Stomach (tissue), 4 donors: ENCODE data around the gene NSMCE1.
"Not testable (repeated sequence)": the region's sequence is repeated elsewhere in the genome, so short reads cannot be mapped to it uniquely, and the experiment has no call there.

Experiments used
- EP300 ChIP-seq: sonication (generic); formaldehyde crosslinking; IDR thresholded peaks from one replicate; pipeline ENCODE4 v1.6.1; 2017; ENCODE audit warnings: antibody characterized with exemption
- POLR2A ChIP-seq, 4 donors: fragments of 450-650 bp; IDR thresholded peaks; one replicate each; pipeline ENCODE4 v1.6.1; 2016; ENCODE audit warnings: antibody characterized with exemption in 4 of 4, control low read depth in 2 of 4, mild to moderate bottlenecking in 1 of 4, moderate library complexity in 1 of 4
- POLR2AphosphoS5 ChIP-seq, 3 donors: sonication (generic); formaldehyde crosslinking; IDR thresholded peaks; one replicate each; pipeline ENCODE4 v1.6.1; 2016; ENCODE audit warnings: antibody characterized with exemption in 3 of 3
- TF ChIP-seq, protein P1 (sequence below), 7 experiments: fragments of 450-650 bp in 4 of 7; fragments of 200-600 bp in 3 of 7; sonication (generic) in 3 of 7; IDR thresholded peaks; one replicate each; pipeline ENCODE4 v1.5.1; 2016 to 2019; ENCODE audit warnings: antibody characterized with exemption in 7 of 7, control low read depth in 2 of 7, mild to moderate bottlenecking in 1 of 7

GRCh38 chr16:27247076-27247475 lies 21.5 kb downstream of the NSMCE1 start:
- TF ChIP-seq POLR2AphosphoS5 (IDR thresholded peaks at IDR 0.05); EP300; POLR2A (IDR thresholded peaks at IDR 0.05): not testable (repeated sequence)
- TF ChIP-seq, protein P1, sequence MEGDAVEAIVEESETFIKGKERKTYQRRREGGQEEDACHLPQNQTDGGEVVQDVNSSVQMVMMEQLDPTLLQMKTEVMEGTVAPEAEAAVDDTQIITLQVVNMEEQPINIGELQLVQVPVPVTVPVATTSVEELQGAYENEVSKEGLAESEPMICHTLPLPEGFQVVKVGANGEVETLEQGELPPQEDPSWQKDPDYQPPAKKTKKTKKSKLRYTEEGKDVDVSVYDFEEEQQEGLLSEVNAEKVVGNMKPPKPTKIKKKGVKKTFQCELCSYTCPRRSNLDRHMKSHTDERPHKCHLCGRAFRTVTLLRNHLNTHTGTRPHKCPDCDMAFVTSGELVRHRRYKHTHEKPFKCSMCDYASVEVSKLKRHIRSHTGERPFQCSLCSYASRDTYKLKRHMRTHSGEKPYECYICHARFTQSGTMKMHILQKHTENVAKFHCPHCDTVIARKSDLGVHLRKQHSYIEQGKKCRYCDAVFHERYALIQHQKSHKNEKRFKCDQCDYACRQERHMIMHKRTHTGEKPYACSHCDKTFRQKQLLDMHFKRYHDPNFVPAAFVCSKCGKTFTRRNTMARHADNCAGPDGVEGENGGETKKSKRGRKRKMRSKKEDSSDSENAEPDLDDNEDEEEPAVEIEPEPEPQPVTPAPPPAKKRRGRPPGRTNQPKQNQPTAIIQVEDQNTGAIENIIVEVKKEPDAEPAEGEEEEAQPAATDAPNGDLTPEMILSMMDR (IDR thresholded peaks at IDR 0.05), result not testable (repeated sequence)
